ENCODE results near the gene MAD1L1.

The MAD1L1 gene

DNA sequence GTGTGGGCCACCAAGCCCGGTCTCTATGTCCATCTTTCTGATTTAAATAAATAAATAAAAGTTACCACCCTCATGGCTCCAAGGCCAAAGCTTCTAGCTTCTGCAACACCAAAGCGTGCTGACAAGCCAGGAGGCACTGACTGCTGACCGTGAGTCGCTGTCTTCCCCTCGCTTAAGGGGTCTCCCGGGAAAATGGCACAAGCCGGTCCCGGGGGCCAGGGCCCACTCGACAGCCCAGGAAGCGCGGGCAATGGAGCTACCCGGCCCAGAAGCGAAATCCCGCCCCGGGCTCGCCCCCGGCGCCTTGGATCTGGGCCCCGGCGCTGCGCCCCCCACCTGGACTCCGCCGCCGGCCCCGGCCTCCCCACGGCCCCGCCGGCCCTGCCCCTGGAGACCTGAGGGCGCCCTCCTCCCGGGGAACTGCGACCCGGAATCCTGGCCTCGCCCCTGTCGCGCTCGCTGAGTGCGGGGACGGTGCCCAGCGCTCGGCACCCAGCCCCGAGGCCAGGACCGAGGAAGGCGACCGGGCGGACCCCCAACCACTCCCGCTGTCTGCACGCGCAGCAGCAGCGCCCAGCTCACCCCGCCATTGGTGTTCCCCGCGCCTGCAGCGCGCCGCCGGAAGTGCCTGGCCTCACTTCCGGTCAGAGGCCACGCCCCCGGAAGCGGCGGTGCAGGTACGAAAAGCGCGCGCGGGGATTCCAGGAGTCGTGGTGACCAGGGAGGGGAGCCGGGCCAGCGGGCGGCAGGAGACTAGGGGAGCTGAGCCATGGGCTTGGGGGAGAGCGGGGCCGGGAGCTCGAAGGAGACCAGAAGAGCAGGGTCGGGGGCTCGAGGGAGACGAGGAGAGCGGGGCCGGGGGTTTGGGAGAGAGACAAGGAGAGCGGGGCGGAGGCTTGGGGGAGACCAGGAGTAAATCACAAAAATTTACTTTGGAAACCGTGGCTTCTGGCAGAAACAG is 9.1 kb upstream of the MAD1L1 start, which contains the start of the genes MRM2 and NUDT1:
Gene MRM2 (minus strand): TSS at position 626 of the 961 bp plus-strand sequence. CDS start 36 bp downstream, at position 590.
Gene NUDT1 (plus strand): TSS at position 647 of the 961 bp plus-strand sequence. CDS start 2,349 bp downstream, outside the sequence.
- FAIRE-seq = peak; percentile 57

DNA sequence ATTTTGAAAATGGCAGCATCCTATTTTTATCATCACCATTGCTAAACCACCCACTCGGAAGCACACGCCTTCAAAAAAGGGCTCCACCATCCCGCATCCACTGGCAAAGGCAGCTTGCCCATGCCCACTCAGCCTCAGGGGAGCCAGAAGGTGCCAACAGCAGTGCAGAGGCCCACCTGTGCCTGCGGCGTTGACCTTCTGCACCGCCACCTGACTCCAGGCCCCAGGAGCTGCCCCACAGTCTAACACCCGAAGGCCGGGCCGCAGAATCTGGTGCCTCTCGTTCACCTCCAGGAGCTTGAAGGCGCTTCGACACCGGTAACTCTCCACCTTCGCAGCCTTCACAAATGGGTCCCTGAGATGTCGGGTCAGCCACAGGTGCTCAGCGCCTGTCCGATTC is 6.5 kb upstream of the MAD1L1 start:
- no peak for FAIRE-seq

DNA sequence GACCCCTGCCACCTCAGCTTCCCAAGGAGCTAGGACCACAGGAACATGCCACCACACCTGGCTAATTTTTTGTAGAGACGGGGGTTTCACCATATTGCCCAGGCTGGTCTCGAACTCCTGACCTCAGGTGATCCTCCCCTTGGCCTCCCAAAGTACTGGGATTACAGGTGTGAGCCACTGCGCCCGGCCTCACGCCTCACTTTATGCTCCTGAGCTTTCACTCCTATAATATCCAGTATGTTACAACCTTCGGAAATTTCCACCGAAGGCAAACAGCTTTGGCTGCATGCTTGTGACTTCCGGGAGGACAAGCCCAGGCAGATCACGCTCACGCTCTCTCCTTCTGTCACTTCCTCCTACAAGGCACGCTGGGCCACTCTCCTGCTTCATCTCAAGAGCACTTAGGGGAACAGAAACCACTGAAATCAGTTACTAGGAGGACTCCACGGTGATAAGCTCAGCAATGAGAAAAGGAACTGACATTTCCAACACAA is 4.4 kb upstream of the MAD1L1 start:
- FAIRE-seq = no peak

DNA sequence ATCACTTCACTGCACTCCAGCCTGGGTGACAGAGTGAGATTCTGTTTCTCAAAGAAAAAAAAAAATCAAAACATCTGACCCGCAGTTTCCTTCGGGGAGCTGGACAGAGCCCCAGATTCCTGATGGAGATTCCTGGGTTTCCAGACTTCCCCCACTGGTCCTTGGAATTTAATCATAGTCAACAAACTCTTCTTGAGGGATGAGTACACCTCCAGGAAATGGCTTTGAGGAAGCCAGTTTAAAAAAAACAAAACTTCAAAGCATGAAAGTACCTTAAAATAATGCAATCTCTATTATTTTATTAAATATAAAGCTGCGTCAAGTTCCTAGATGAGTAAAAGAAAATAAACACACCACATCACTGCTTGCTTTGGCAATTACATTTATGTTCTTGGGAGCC is 1.2 kb upstream of the MAD1L1 start:
- no peak for FAIRE-seq

DNA sequence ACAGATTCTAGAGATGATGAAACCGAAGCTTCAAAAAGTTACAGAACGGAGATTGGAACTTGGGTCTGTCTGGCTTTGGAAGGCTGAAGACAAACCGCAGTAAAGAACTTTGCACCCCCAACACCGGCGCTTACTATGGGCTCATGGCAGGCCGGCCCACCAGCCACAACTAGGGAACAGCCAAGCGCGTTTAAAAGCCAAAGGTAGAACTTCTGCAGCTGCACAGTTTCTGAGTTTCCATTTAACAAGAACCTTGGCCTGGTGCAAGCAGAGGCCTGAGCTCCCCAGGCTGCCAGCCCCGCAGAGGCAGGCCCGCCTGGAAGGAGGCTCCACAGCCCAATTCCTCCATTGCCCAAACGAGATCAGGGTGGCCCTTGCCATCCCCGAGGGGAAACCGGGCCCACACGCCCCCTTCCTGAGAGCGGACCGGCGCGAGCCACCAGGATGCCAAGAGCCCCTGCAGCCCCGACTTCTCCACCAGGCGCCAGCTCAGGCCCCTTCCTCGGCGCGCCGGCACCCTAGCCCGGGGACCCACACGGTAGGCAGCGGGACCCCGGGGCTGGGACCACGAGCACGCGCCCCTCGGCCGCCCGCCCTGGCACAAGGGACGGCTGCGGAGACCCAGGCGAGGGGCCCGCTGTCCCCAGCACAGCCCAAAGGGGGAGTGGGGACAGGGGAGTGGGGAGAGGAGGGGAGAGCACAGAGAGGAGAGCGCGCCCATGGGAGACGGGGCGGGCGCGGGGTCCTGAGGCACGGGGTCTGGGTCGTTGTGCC is 566 bp downstream of the MAD1L1 start:
- no peak for FAIRE-seq

DNA sequence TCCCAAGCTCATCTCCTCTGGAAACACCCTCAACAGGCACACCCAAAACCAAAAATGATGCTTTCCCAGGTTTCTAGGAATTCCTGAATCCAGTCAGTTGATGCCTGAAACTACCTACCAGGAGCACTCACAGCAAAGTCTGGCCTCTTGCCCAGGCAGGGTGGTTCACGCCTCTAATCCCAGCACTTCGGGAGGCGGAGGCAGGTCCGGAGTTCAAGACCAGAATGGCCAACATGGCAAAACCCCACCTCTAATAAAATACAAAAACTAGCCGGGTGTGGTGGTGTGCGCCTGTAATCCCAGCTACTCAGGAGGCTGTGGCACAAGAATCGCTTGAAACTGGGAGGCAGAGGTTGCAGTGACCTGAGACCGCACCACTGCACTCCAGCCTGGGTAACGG is 1.9 kb downstream of the MAD1L1 start:
- no peak for FAIRE-seq

DNA sequence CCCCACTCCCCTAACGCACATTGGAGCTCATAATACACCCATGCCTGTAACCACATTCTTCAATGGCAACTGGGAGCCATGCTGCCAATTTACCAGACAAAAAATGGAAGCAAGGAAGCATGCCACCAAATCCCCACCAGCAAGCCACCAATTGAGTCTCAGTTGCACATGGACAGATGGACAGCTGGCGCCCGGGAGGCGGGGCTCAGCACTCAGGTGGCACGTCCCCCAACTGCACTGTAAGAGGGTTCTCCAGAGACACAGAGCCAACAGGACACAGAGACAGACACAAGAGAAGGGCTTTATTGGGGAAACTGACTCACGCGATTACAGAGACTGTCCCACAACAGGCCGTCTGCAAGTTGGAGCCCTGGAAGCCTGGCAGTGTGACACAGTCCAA is 2.5 kb downstream of the MAD1L1 start:
- no peak for FAIRE-seq

DNA sequence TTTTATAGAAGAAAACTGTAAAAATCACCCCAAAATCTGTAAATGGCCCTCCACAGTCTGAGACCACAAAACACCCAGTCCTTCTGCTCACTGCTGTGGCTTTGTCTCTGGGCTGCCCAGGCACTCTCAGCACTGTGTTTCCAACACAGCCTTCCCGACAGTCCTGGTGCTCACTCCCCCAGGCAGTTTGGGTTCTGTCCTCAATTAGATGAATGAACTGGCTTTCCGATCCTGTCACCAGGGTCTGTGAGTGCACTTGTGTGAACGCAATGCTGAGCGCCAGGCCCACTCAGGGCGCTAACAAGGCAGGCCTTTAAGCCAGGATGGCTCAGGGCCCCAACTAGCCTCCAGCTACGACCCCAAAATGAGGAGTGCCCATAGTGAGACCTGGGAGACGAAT is 3.3 kb downstream of the MAD1L1 start:
- no peak for FAIRE-seq

DNA sequence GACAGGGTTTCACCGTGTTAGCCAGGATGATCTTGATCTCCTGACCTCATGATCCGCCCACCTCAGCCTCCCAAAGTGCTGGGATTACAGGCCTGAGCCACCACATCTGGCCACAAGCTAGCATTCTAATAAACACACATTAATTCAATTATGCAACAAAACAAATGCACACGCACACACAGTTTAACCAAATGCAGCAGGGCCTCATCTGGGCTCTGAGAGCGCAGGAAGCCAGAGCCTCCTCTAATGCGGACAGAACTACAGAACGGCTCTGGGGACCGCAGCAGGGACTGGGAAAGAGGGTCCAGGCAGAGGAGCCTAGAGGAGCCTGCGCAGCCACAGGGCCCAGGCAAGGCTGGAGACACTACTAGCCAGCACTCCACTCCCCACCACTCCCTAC is 3.8 kb downstream of the MAD1L1 start:
- no peak for FAIRE-seq

DNA sequence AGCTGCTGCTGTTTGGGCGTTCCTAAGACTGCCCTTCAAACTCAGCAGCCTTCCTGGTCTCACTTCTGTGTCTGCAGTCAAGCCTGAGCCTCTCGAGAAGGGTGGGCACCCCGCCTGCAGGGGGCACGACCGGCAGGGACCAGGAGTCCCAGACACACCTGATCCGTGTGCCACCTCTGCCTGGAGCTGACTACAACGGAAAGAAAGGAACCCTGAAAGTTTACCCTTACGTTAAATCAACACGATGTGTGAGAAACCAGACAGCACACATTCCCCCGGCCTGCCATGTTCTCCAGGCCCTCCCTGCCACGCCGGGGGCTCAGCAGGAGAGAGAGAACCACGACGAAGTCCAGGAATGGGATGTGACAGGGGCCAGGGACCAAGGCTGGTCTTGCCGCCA is 5.0 kb downstream of the MAD1L1 start:
- FAIRE-seq = no peak

DNA sequence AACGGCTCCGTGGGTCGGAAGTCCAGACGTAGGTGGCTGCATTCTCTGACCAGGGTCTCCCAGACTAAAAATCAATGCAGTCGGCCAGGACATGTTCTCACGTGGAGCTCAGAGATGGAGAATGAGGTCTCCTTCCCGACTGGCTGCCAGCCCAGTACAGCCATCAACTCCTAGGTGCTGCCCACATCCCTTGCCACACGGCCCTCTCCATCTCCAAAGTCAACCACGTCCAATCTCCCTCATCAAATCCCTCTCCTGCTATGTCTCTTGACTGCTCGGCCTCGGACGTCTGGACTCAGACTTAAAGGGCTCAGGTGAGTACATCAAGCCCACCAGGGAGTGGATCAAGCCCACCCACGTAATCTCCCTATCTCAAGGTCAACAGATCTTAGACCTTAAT is 6.9 kb downstream of the MAD1L1 start:
- FAIRE-seq = no peak

DNA sequence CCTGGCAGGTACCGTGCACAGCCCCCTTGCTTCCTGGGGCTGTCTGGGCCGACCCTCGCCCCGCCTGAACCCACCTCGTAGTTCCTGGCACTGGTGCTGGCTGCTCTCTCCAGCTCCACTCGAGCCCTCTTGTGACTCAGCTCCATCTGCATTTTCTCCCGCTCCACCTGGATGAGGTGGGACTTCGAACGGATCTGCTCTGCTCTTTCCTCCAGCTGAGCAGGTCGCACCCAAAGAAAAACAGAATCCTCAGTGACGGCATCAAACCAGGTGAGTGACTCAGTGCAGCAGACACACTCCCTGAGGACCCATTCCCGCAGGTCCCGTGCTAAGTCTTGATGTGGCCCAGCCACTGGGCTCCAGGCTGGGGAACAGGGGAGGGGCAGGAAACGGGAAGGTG is 7.4 kb downstream of the MAD1L1 start:
- no peak for FAIRE-seq

DNA sequence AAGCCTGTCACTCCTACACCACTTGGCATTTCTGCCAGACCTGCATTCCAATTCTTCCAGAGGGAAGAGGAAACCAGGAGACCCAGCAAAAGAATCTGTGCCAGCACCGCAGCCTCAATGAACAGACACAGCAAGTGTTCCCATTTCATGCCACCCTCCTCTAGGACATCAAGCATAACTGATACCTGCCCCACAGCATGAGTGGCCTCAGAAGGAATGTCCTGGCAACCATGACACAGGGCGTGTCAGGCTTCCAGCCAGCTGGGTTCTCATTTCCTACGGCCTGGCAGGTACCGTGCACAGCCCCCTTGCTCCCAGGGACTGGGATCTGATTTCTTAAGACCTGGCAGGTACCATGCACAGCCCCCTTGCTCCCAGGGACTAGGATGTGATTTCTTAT is 7.8 kb downstream of the MAD1L1 start:
- no peak for FAIRE-seq

DNA sequence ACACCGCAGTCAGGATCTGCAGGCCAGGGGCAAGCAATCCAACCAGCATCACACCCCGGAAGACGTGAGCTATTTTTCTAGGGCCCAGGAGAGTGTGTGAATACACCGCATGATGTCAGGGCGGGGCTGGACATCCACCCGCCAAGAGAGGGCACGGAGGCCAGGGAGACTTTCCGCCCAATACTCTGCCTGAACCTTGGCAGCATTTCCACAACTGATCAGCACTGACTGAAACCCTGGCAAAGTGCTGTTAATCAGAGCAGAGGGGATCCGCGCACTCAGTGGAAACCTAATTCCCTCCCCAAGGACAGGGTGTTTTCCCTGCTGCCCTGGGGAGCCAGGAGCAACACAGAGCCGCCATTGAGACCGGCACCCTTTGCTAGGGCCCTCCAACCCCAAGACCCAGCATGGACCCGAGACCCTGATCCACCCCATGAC is 8.2 kb downstream of the MAD1L1 start:
- FAIRE-seq = no peak

DNA sequence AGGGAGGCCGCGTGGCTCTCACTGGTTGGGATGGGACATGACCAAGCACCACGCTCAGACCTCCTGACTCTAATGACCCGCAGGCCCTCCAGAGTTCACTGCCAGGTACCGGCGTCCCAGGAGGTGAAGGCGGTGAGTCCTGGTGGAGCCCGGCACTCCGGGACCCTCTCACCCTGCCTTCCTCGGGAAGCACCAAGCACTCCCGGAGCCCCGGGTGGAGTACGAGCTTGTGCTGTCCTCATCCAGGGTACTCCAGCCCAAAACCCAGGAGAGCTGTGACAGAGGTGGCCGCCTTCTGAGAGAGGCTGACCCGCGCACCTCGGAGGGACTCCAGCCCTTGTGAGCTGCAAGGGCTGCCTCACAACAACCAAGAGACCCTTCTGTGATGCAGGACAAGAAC is 9.4 kb downstream of the MAD1L1 start:
- no peak for FAIRE-seq

DNA sequence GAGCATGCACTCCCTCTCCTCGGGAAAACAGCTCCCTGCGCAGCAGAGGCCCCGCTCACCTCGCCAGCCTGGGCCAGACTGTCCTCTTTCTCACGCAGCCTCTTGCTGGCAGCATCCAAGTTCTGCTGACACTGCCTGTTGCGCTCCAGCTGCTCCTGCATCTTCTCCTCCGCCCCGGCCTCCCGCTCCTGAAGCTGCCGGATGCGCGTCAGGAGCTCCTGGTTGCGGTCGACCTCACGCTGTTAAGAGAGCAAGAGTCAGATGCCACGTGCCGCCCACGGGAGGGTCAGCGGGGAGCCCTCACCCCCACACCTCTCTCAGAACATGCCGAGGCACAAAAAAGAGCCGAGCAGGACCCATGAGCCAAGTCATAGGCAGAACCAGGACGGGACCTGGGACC is 10.2 kb downstream of the MAD1L1 start:
- no peak for FAIRE-seq

DNA sequence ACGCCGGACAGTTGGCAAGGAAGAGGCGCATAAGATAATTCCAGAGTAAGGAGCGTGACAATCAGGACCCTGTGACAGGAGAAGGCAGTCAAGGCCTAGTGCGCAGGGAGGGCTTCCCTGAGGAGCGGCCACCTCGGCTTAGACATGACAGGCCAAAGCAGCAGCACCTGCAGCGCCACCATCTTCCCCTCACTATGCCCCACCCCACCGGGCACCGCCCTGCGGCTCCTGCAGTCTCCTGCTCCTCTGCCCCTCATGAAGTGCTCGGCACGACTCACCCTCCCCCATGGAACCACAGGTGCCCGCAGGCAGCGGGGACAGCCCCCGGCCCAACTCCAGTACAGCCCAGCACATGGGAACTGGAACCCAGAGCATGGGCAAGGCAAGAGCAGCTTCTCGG is 11.8 kb downstream of the MAD1L1 start:
- no peak for FAIRE-seq

DNA sequence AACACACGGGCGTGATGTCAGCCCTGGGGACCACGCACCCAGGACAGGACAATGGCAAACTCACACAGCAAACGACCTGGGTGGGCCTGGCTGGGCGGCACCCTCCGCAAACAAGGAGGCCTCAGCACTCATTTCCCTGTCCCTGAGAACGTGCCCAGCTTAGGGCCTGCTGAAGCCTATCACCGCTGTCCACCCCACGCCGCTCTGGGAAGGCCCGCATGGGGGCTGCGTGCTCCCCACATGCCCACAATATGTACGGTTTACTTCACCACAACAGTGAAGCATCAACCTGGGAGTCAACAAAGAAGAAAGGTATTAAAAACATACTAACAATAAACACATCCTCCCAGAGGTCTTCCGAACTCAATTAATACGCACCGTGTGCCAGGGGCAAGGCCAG is 12.2 kb downstream of the MAD1L1 start:
- FAIRE-seq = no peak

DNA sequence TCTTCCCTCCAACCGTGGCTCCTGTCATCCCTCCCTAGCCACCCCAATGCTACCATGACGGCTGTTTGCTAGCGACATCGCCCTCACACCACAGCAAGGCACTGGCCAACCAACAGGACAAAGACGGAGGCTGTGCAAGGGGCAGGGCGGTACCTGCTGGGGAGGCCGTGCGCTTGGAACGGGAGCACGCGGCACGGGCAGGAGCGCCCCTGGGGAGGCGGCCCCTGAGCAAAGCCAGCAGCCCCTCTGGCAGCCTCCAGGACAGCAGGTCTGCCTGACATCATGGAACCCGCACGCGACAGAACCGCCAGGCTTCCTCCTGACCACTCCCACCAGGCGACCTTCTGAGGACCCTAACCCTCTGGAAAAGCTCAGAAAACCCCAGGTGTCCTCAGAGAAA is 12.7 kb downstream of the MAD1L1 start:
- no peak for FAIRE-seq

DNA sequence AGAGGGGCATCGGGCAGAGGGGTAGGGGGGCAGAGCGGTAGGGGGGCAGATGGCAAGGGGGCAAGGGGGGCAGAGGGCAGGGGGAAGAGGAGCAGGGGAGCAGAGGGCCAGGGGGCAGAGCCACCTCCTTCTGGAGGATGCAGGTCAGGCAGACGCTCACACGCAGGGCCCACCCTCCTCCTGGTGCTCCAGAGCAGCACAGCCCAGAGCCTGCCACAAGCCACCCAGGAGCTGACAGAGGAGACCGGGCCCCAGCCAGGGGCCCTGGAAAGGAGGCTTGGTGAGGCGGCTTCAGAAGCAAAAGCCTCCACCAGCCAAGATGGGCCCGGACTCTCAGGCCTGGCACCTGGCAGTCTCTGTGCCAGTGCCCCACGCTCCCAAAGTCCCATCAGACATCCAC is 13.1 kb downstream of the MAD1L1 start:
- no peak for FAIRE-seq

DNA sequence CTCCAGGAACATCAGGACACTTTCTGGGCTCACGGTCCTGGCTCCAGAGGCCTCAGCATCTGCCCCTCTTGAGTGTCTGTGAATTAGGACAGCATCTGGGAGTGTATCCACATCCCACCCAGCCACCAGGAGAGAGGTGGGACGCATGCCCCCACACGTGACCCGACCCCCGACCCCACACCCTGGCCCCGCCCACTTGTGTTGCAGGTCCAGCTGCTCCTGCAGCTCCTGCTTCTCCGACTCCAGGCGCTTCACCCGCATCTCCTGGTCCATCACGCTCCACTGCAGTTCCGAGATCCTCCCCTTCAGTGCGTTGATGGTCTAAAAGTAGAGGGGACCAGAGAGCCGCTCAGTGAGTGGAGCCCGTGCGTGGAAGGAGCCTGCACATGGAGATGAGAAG is 13.6 kb downstream of the MAD1L1 start:
- FAIRE-seq = no peak

DNA sequence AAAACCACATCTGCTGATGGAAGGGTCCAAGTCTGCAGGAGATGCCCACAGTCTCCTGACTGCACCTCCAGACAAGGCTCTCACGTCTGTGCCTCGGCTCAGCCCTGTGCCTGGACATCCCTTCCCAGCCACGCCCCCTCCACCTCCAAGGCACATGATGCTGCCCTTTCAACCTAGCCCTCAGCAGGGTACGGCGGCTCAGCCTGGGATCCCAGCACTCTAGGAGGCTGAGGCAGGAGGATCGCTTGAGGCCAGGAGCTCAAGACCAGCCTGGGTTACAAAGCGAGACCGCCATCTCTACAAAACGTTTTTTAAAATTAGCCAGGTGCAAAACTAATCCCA is 14.3 kb downstream of the MAD1L1 start:
- no peak for FAIRE-seq

DNA sequence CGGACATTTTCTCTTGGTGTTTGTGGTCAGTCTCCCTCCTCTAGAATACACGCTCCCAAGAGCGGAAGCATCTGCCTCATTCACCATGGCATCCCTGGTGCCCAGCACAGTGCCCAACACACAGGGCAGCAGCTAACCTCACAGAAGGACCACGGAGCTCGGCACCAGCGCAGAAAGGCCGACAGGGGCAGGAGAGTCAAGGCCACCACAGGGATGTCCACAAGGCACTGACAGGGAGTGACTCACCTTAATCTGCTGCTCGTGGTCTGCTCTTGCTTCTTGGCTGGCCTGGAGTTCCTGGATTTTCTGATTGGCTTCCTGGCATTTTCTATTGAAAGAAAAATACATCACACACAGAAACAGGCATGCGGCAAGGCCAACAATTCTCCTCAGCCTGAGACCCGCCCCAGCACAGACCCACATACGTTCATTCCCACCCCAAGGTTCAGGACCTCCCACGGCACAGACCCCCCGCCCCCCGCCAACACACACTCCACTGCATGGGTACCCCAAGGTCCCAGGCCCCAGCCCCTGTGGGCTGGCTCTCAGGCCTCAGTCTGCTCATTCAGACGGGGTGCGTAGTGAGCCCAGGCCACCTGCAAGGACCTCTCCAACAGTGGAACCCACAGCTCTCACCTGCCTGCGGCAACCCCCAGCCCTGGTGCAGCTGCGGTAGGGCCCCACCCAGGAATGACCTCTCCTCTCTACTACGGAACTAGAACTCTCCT is 14.9 kb downstream of the MAD1L1 start:
- FAIRE-seq = no peak

All from G401.6 (cell line).